NT2/D1 (cell line): ENCODE data around the gene ZBTB11.

Source experiments
- SUZ12 ChIP-seq: IDR thresholded peaks from 2 replicates; pipeline ENCODE4 v1.6.1; 2011; ENCODE audit not compliant: insufficient read length, insufficient read depth; ENCODE audit errors: extremely low read depth
- YY1 ChIP-seq: IDR thresholded peaks from 2 replicates; pipeline ENCODE4 v1.6.1; 2011; ENCODE audit not compliant: insufficient read length, insufficient read depth
- ZNF274 ChIP-seq: IDR thresholded peaks from 2 replicates; pipeline ENCODE4 v1.6.1; 2011; ENCODE audit warnings: mild to moderate bottlenecking, low read depth, low read length

DNA sequence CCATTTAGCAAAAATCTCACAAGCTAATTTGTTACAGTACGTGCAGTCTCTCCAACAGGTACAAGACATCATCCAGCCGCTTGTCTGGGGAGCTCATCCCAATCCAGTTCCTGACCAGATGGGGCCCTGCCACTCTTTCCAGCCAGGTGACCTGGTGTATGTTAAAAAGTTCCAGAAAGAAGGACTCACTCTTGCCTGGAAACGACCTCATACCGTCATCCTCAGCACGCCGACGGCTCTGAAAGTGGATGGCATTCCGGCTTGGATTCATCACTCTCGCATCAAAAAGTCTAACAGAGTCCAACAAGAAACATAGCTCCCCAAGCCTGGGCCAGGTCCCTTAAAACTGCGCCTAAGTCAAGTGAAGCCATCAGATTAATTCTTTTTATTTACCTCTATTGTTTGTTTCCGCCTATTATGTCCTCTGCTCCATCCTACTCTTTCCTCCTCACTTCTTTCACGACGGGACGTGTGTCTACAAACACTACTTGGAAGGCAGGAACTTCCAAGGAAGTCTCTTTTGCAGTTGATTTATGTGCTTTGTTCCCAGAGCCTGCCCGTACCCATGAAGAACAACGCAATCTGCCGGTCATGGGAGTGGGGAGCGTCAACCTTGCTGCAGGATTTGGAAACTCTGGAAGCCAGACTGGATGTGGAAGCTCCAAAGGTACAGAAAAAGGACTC, 37.5 kb downstream of the ZBTB11 start:
- TF ChIP-seq YY1 (no peak), ZNF274 (no peak), SUZ12 (no peak)
